HL-60 (cell line): Measurements from ENCODE around the gene DCBLD1.

Source experiments
- GABPA ChIP-seq: IDR thresholded peaks from 2 replicates; pipeline ENCODE4 v1.6.1; 2012; ENCODE audit warnings: low read depth
- POLR2AphosphoS5 ChIP-seq: IDR thresholded peaks from 2 replicates; pipeline ENCODE4 v1.6.1; 2012; ENCODE audit warnings: low read depth
- TF ChIP-seq, protein P1 (sequence below): IDR thresholded peaks from one replicate; pipeline ENCODE4 v1.5.1; 2011; ENCODE audit warnings: low read length, control low read depth, inconsistent platforms; ENCODE audit not compliant: insufficient read depth
- TF ChIP-seq, protein P2 (sequence below): IDR thresholded peaks from 2 replicates; pipeline ENCODE4 v1.6.1; 2012; ENCODE audit warnings: low read depth; ENCODE audit not compliant: insufficient replicate concordance

GRCh38 chr6:117481278-117481925 is 1.1 kb upstream of the DCBLD1 start:
- TF ChIP-seq, protein P1, sequence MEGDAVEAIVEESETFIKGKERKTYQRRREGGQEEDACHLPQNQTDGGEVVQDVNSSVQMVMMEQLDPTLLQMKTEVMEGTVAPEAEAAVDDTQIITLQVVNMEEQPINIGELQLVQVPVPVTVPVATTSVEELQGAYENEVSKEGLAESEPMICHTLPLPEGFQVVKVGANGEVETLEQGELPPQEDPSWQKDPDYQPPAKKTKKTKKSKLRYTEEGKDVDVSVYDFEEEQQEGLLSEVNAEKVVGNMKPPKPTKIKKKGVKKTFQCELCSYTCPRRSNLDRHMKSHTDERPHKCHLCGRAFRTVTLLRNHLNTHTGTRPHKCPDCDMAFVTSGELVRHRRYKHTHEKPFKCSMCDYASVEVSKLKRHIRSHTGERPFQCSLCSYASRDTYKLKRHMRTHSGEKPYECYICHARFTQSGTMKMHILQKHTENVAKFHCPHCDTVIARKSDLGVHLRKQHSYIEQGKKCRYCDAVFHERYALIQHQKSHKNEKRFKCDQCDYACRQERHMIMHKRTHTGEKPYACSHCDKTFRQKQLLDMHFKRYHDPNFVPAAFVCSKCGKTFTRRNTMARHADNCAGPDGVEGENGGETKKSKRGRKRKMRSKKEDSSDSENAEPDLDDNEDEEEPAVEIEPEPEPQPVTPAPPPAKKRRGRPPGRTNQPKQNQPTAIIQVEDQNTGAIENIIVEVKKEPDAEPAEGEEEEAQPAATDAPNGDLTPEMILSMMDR: no peak
- TF ChIP-seq POLR2AphosphoS5 (no peak), GABPA (no peak)
- TF ChIP-seq, protein P2, sequence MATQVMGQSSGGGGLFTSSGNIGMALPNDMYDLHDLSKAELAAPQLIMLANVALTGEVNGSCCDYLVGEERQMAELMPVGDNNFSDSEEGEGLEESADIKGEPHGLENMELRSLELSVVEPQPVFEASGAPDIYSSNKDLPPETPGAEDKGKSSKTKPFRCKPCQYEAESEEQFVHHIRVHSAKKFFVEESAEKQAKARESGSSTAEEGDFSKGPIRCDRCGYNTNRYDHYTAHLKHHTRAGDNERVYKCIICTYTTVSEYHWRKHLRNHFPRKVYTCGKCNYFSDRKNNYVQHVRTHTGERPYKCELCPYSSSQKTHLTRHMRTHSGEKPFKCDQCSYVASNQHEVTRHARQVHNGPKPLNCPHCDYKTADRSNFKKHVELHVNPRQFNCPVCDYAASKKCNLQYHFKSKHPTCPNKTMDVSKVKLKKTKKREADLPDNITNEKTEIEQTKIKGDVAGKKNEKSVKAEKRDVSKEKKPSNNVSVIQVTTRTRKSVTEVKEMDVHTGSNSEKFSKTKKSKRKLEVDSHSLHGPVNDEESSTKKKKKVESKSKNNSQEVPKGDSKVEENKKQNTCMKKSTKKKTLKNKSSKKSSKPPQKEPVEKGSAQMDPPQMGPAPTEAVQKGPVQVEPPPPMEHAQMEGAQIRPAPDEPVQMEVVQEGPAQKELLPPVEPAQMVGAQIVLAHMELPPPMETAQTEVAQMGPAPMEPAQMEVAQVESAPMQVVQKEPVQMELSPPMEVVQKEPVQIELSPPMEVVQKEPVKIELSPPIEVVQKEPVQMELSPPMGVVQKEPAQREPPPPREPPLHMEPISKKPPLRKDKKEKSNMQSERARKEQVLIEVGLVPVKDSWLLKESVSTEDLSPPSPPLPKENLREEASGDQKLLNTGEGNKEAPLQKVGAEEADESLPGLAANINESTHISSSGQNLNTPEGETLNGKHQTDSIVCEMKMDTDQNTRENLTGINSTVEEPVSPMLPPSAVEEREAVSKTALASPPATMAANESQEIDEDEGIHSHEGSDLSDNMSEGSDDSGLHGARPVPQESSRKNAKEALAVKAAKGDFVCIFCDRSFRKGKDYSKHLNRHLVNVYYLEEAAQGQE: no peak
